Measurements from ENCODE around the gene OPA1.
"Not testable (repeated sequence)": the region's sequence is repeated elsewhere in the genome, so short reads cannot be mapped to it uniquely, and the experiment has no call there.

Gene OPA1

DNA sequence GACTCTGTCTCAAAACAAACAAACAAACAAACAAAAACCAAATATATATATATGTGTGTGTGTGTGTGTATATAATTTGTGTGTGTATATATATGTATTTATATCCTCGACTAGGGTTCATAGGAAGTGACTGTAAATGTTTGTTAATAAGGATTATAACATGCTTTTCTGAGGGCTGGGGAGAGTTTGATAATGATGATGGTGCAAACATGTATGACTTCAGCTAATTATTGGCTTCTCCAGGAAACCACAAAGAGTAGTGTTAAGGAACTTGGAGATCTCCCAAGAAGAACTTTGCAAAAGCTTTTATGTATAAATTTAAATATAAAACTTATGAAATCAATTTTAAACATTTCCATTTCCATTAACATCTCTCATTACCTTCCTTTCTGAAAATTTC, 3.9 kb upstream of the OPA1 start:
- DNase-seq (ENCODE audit: low read depth in 3 of 3) = no peak

DNA sequence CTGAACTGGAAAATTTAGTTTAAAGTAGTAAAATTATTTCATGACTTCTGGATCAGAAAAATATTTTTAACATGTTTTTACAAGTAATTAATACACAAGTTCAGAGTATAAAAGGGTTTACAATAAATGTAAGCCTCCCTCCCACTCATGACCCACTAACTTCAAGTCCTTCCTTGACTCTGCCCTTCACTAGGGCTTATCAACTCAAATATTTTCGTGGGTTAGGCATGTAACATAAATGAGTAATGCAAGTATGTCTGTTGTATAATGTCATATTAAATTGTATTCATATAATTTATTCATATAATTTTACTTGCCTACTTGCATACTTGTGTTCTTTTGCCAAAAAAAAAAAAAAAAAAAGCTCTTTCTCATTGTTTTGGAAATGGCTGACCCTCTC, 3.4 kb upstream of the OPA1 start:
- no peak for DNase-seq (ENCODE audit: low read depth in 3 of 3)

DNA sequence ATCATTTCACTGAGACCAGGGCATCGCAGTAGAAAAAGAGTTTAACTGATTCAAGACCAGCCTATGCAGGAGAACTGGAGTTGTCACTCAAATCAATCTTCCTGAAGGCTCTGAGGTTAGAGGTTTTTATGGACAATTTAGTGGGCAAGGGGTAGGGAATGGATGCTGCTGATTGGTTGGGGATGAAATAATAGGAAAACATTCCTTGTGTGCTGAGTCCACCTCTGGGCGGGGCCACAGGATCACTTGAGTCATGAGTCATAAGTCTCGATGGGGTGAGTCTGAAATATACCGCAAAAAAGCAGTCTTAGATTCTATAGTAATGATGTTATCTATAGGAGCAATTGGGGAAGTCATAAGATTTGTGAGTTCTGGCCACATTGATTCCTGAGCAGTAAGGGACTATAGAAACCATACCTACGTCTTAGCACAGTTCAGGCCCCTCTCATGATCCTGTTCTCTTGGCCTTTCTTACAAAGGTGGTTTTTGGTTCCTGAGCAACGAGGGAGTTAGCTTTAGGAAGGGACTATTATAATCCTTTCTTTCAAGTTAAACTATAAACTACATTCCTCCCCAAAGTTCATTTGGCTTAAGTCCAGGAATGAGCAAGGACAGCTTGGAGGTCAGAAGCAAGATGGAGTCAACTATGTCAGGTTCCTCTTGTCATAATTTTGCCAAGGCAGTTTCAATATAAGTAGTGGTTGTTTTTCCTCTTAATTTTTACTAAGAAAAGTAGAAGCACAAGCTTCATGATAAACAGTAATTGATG, 2.7 kb upstream of the OPA1 start:
- no peak for DNase-seq (ENCODE audit: low read depth in 3 of 3)

DNA sequence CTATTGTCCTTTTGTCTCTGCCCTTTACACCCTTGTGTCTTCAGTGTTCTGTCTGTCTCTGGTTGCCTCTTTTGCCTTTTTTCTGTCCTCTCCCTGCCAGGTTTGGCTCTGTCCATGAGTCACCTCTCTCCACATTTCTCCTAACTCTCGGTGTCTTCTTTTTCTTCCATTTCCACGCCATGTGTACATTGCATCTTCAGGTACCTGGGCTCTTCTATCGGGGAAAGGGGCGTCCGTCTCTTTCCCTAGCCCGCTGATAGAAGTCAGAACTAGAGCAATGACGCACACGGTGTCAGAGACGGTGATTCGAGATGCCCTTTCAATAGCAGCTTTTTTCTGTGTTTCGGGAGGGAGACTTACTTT, 641 bp downstream of the OPA1 start:
- peak; percentile 22 to 48 (median 32) for DNase-seq (ENCODE audit: low read depth in 3 of 3)

DNA sequence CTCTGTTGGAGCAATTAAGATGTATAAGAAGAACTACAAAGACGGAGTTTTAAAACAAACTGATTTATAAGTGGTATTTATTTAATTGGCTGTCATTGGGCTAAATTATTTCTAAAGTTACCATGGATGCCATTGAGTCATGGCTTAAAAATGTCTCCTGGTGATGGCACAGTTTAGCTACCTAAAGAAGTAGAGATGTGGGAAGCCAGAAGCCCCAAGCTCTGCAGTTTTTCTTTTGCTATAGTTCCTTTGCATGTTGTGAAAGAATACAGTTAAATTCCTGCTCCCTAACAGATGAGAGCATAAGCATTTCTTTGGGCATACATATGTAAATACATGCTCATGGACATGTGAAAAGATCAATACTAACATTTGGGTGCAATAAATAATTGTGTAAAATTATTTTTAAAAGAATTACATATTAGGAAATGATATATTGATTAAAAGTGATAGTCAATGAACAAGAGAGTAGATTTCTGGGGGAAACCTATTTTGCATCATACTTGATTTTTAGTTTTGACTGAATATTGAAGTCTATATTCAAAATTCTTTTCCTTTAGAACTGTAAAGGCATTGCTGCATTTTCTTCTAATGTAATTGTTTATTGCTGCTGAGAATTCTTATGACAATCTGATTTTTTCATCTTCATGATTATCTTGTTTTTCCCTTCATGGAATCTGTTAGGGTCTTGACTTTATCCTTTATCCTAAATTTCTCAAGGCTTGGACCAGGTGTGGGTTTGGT, 2.1 kb downstream of the OPA1 start:
- DNase-seq (ENCODE audit: low read depth in 3 of 3) = no peak

DNA sequence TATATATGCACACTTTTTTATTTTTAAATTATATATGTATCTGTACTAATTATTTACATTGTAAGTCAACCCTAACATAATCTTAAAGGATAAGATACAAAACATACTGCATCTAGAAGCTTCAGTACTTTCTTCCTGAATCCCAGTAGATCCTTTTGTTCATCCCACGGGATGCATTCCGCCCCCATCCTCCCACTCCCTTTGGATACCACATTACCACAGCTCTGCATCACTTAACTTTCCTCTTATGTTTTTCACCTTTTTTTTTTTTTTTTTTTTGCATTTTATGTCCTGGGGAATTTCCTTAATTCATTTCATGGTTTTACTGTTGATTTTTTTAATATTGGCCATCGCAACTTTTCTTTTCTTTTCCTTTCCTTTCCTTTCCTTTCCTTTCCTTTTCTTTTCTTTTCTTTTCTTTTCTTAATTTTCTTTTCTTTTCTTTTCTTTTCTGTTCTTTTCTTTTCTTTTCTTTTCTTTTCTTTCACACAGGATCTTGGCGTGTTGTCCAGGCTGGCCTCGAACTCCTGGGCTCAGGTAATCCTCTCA, 3.0 kb downstream of the OPA1 start:
- DNase-seq (ENCODE audit: low read depth in 3 of 3) = no peak

DNA sequence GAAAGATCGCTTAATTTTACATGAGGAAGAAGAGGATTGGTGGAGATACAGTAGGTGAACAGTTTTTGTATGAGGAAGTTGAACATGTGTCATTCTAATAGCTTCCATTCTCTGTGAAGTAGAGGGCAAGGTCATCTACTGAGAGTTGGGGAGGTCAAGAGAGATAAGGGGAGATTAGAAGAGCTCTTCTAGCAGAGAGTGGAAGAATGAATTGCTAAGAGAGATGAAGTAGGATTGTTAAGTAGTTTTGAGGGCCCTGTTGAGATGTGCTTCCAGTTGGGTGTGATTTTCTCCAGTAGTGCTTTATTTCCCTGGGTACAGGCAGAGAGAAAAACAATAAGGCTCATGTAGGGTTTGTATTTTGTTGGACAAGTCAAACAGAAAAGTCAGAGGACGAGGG, 5.2 kb downstream of the OPA1 start:
- DNase-seq (ENCODE audit: low read depth in 3 of 3) = no peak

DNA sequence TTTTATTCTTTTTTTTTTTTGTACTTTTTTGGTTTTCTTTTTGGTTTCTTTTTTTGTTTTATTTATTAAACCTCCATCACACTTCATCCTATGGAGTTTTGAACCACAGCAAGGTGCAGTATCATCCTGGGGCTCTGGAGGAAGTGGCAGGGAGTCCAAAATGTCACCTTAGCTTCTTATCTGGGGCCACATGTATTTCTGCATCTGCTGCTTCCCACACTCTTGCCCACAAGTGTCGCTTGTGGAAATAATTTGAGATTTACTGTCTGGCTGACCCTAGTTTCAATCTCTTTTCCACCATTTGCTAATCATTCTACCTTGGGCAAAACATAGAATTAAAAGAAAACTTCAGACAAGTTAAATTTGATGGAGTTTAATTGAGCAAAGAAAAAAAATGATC, 6.4 kb downstream of the OPA1 start:
- DNase-seq (ENCODE audit: low read depth in 3 of 3) = no peak

DNA sequence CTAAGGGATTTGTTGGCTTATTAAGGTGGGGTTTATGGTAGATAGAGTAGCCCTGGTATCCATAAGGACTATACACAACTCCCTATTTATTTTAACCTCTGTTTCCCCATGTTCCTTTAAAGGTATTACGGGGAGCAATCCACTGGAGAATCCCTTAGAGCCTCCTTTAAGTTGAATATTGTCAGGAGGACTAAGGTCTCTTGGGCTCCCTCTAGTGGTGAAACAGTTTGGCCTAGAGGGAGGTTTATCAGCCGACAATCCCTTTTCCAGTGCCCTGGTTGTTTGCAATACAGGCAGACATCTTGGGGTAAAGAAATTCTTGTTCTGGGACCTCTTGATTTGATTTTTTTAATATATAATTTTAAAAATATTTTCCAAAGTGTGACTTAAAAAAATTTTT, 12.9 kb downstream of the OPA1 start:
- DNase-seq (ENCODE audit: low read depth in 3 of 3) = peak; percentile 9 to 50 (median 18)

DNA sequence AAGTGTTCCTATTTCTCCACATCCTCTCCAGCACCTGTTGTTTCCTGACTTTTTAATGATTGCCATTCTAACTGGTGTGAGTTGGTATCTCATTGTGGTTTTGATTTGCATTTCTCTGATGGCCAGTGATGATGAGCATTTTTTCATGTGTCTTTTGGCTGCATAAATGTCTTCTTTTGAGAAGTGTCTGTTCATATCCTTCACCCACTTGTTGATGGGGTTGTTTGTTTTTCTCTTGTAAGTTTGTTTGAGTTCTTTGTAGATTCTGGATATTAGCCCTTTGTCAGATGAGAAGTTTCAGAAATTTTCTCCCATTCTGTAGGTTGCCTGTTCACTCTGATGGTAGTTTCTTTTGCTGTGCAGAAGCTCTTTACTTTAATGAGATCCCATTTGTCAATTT, 13.9 kb downstream of the OPA1 start:
- DNase-seq (ENCODE audit: low read depth in 3 of 3) = not testable (repeated sequence)

DNA sequence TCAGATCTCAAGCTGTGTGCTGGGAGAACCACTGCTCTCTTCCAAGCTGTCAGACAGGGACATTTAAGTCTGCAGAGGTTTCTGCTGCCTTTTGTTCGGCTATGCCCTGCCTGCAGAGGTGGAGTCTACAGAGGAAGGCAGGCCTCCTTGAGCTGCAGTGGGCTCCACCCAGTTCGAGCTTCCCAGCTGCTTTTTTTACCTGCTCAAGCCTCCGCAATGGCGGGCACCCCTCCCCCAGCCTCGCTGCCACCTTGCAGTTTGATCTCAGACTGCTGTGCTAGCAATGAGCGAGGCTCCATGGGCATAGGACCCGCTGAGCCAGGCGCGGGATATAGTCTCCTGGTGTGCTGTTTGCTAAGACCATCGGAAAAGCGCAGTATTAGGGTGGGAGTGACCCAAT, 17.5 kb downstream of the OPA1 start:
- DNase-seq (ENCODE audit: low read depth in 3 of 3) = not testable (repeated sequence)

DNA sequence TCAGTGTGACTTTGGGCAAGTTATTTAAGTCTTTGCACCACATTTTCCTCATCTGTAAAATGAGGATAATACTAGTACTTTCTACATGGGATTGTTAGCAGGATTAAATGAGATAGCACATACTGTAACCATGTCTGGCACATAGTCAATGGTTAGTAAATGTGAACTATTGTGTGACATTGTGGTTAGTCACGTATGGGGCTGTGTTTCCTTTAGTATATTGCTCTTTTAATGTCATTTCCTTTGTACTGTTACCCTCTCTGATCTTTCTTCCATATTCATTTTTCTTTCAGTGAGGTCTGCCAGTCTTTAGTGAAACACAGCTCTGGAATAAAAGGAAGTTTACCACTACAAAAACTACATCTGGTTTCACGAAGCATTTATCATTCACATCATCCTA, 21.4 kb downstream of the OPA1 start:
- no peak for DNase-seq (ENCODE audit: low read depth in 3 of 3)

DNA sequence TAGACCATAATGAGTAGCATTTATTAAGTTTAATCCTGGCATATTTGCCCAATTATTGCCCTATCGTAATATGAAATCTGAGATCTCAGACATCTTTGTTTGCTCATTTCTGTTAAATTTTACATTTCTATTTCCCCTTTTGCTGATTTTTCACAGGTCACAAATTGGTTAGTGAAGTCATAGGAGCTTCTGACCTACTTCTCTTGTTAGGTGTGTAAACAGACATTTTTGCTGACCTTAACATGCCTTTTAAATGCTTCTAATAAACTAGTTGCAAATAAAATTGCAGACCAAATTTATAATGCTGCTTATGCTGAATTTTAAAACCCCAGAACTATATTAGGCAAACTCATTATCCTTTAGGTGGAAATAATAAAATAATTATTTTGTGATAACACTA, 24.6 kb downstream of the OPA1 start:
- no peak for DNase-seq (ENCODE audit: low read depth in 3 of 3)

DNA sequence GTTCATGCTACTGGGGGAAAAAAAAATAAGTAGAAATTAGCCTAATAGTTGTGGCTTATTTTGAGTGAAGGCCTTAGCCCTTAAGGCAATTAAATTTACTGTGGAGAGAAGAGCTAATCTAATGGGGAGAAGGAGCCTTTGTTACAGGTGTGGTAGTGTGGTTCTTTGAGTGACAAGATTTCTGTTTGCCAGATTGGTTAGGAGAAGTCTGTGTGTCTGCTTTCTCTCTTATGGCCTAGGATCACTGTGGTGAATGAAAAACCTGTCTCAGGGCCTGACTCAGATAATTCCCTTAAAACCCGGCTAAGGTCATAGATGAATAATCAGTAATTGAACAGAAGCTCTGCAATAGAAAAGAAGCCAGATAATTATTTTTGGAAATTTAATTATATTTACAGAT, 27.0 kb downstream of the OPA1 start:
- DNase-seq (ENCODE audit: low read depth in 3 of 3) = no peak

DNA sequence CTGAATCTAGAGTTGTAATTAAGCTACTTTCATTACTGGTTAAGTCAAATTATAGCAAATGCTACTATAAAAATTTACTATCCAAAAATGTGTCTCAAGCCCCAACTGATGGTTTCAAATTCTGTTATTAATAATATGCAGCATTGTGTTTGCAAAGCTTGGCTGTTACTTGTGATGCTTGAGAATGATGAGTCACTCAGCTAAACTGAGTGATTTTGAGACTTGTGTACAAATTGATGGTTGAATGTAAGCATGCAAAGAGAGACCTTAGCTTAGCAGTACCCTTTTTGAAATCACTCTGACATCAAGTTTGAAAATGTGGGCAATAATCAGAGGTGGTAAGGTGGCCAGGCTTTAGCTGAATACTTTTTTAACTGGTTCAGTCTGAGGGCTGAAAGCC, 27.6 kb downstream of the OPA1 start:
- no peak for DNase-seq (ENCODE audit: low read depth in 3 of 3)

DNA sequence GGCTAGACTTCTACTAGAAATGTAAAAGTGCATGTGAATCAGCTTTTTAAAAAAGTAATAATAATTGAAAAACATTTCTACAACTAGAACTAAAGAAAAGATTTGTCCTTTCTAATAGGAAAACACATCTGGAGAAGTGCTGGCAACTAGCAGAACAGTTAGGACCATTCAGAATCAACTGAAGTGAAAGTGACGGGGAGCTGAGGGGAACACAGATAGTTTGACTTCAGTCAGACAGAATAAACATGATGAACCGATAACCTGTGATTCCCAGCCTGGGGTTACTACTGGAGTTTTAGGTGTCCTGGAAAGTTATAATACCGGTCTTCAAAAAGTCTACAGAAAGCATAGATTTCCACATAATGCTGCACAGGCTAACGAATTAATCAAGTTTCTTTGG, 28.1 kb downstream of the OPA1 start:
- DNase-seq (ENCODE audit: low read depth in 3 of 3) = no peak

DNA sequence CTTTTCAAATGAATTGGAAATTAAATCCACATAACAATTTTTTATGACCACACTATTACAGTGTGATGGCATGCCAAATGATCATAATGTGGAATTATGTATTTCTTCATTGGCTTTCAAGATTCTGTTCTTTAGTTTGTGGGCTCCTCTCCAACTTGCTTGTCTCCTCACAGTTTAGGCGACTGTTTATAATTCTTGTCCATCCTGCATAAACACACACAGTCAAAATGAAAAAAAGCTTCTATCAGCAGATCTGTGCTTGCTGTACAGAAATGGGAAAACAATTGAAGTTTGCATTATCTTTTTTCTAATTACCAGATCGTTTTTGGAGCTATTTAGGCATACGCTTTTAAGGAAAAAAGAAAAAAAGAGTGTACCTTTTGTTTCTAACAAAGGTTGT, 37.0 kb downstream of the OPA1 start:
- no peak for DNase-seq (ENCODE audit: low read depth in 3 of 3)

DNA sequence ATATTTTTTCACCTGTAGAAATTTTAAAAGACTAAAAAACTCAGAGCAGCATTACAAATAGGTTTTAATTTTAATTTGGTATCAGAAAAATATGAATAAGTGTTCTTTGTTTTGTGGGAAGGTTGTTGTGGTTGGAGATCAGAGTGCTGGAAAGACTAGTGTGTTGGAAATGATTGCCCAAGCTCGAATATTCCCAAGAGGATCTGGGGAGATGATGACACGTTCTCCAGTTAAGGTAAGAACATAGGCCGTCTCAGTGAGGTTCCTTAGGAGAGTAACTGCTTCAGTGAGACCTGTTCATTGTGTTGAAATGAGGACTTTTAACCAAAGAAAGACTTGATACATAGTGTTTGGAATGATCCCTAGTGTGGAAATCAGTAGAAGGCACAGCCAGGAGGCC, 44.8 kb downstream of the OPA1 start:
- DNase-seq (ENCODE audit: low read depth in 3 of 3) = no peak

DNA sequence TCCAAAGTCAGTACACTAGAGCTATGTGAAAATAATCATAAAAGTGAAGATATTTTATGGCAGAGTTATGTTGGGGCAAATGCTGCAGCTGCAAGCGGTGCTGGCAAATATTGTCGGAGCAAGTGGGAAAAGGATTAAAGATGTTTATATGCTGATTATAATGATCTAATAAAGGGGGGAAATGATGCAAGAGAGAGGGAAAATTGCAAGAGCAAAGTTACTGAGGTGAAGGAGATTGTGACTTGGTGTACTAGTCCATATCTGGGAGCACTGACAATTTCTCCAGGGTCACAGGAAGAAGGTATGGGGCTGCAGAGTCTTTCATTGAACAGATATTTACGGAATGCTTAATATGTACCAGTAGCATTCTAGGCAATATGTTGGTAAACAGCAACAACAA, 45.8 kb downstream of the OPA1 start:
- no peak for DNase-seq (ENCODE audit: low read depth in 3 of 3)

DNA sequence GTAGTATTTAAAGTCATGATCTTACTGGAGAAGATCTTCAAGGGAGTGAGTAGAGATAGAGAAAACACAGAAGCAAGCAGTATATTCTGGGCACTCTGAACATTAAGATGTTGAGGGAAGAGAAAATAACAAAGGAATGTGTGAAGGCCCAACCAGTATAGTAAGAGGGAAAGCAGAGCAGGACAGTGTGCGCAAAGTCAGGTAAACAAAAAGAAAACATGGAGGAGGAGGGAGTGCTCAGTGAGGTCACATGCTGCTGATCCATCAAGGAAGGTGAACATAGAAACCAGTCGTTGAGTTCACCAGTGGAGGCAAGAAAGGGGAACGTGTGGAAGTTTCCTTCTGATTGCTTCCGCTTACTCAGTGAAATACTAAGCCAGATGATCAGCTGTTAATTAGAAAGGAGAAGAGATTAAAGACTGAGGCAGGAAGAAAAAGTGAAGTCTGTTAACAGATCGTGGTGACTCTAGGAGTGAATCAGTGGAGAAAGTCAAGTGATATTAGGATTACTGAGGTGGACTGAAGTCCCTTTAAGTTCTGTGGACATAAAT, 47.2 kb downstream of the OPA1 start:
- no peak for DNase-seq (ENCODE audit: low read depth in 3 of 3)

DNA sequence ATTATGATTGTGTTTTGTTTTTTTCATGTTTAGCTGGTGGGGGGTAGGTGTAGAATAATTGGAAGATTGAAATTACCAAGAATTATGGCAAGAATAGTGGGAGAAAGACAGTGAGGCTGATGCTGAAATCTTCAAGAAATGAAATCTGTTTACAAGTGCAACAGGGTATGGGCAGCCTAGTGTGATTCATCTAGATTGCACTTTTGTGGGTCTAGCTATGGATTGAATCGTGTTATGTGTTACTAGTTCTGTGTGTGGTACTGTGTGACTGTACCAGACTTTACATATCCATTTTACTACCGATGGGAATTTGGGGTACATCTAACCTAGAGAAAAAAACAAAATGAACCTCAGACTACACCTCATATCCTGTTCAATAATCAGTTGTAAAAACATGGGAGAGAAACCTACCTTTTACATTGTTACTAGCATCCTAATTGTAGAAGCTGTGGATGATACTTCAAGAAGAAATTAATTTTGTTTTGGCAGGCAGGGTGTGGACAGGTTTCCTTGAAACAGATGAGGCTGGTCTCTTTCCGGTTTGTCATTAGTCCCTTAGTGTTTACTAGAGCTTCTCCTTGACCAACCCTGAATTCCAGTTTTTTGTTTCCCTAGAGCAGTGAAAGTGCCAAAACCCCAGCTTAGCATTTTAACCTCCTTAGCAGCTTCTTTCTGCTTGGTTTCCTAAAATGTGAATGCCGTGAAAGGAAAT, 47.9 kb downstream of the OPA1 start:
- DNase-seq (ENCODE audit: low read depth in 3 of 3) = no peak

DNA sequence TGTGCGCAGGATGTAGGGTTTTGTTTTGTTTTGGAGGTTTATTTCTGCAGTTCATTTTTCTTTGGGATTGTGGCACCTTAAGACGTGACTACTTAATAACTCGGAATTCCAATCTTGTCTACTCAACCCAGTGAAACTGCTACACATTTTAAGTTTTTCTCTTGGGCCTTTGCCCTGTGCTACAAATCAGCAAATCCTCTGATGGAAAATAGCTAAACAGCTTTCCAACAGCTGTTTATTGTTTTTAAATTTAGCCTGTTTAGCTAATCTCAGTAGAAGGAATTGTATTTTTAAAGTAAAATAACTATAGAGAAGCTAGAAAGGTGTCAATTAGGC, 48.4 kb downstream of the OPA1 start:
- no peak for DNase-seq (ENCODE audit: low read depth in 3 of 3)

DNA sequence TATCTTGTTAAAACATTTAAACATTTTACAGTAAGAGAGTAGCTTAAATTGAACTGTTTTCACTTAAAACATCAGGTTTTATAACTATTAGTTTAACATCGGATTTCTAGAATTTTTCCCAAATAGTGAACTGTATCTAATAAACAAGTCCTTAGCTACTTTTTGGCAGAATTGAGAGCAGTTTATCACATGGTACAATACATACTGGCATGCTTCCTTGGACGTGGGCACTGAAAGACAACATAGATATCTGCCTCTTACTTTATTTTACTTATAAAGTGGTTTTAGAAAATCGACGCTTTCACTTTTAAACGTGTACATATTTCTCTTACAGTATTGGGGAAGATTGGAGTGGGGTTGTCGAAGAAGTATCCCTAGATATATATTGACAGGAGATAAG, 52.8 kb downstream of the OPA1 start:
- no peak for DNase-seq (ENCODE audit: low read depth in 3 of 3)
